HEK293 (cell line): ENCODE measurements around the gene TMEM130.

Experiments
- CTCF ChIA-PET: fragments of 350-600 bp; formaldehyde crosslinking; extraction: SDS; loops from one replicate; lab custom pipeline; 2021; ENCODE audit warnings: antibody characterized with exemption; lab: Yijun Ruan, JAX
- POLR2A ChIA-PET: fragments of 300-600 bp; formaldehyde crosslinking; extraction: SDS; loops from one replicate; lab custom pipeline; 2020; ENCODE audit warnings: antibody characterized with exemption, inconsistent platforms; lab: Yijun Ruan, JAX
- H3K27ac ChIP-seq: fragments of 200-500 bp; sonication (Bioruptor generic); 2 replicates; pipeline ENCODE4 v1.5.1; 2014; ENCODE audit warnings: low read depth, low read length, control low read depth, inconsistent platforms; ENCODE audit errors: extremely low read depth
- H3K36me3 ChIP-seq, 2 experiments: fragments of 200-500 bp in 1 of 2; sonication (Bioruptor generic) in 1 of 2; 1 replicate in 1 of 2; 2 replicates in 1 of 2; pipeline ENCODE4 v1.5.1; 2014 to 2017; ENCODE audit warnings: inconsistent platforms in 2 of 2, low read length in 2 of 2; ENCODE audit not compliant: control insufficient read depth in 2 of 2, insufficient read depth in 1 of 2
- H3K4me1 ChIP-seq: fragments of 200-500 bp; sonication (Bioruptor generic); 2 replicates; pipeline ENCODE4 v1.5.1; 2014; ENCODE audit warnings: mild to moderate bottlenecking, low read length, inconsistent platforms; ENCODE audit not compliant: control insufficient read depth, insufficient read depth
- H3K4me3 ChIP-seq: 2 replicates; pipeline ENCODE4 v1.5.1; 2011; ENCODE audit warnings: low read depth, mild to moderate bottlenecking, control low read depth, low read length, moderate library complexity
- H3K9me3 ChIP-seq: fragments of 200-500 bp; sonication (Bioruptor generic); 2 replicates; pipeline ENCODE4 v1.5.1; 2014; ENCODE audit warnings: low read depth, low read length, inconsistent platforms; ENCODE audit not compliant: control insufficient read depth, insufficient read depth
- ATF2 ChIP-seq: fragments of 450-650 bp; formaldehyde crosslinking; IDR thresholded peaks from 2 replicates; pipeline ENCODE4 v1.5.1; 2016; ENCODE audit warnings: missing biosample characterization, missing genetic modification characterization, low read depth
- GLIS1 ChIP-seq: fragments of 450-650 bp; formaldehyde crosslinking; IDR thresholded peaks from 2 replicates; pipeline ENCODE4 v1.5.1; 2016; ENCODE audit warnings: missing biosample characterization, missing genetic modification characterization
- KLF9 ChIP-seq: fragments of 450-650 bp; formaldehyde crosslinking; IDR thresholded peaks from 2 replicates; pipeline ENCODE4 v1.5.1; 2016; ENCODE audit warnings: missing biosample characterization, missing genetic modification characterization, low read depth
- SP2 ChIP-seq: fragments of 450-650 bp; formaldehyde crosslinking; IDR thresholded peaks from 2 replicates; pipeline ENCODE4 v1.5.1; 2016; ENCODE audit warnings: missing biosample characterization, missing genetic modification characterization
- ZIC2 ChIP-seq: fragments of 450-650 bp; formaldehyde crosslinking; IDR thresholded peaks from 2 replicates; pipeline ENCODE4 v1.5.1; 2016; ENCODE audit warnings: missing biosample characterization, missing genetic modification characterization
- ZNF132 ChIP-seq: fragments of 450-650 bp; formaldehyde crosslinking; IDR thresholded peaks from 2 replicates; pipeline ENCODE4 v1.5.1; 2017; ENCODE audit warnings: missing biosample characterization, missing genetic modification characterization, borderline replicate concordance
- ZNF174 ChIP-seq: fragments of 450-650 bp; formaldehyde crosslinking; IDR thresholded peaks from 2 replicates; pipeline ENCODE4 v1.5.0; 2017; ENCODE audit warnings: missing biosample characterization, mild to moderate bottlenecking, missing genetic modification characterization
- ZNF449 ChIP-seq: fragments of 450-650 bp; formaldehyde crosslinking; IDR thresholded peaks from 2 replicates; pipeline ENCODE4 v1.5.1; 2017; ENCODE audit warnings: missing biosample characterization, mild to moderate bottlenecking, missing genetic modification characterization, moderate library complexity
- ZNF548 ChIP-seq: fragments of 450-650 bp; formaldehyde crosslinking; IDR thresholded peaks from 2 replicates; pipeline ENCODE4 v1.5.1; 2016; ENCODE audit warnings: missing biosample characterization, missing genetic modification characterization
- ZNF596 ChIP-seq: fragments of 450-650 bp; IDR thresholded peaks from 2 replicates; pipeline ENCODE4 v1.5.0; 2018; ENCODE audit warnings: missing biosample characterization, mild to moderate bottlenecking, missing genetic modification characterization, moderate library complexity
- ZNF747 ChIP-seq: fragments of 450-650 bp; formaldehyde crosslinking; IDR thresholded peaks from 2 replicates; pipeline ENCODE4 v1.5.1; 2016; ENCODE audit warnings: missing biosample characterization, missing genetic modification characterization
- ZSCAN16 ChIP-seq: fragments of 450-650 bp; formaldehyde crosslinking; IDR thresholded peaks from 2 replicates; pipeline ENCODE4 v1.5.1; 2016; ENCODE audit warnings: missing biosample characterization, missing genetic modification characterization
- TF ChIP-seq, protein P1 (sequence below): fragments of 450-650 bp; formaldehyde crosslinking; IDR thresholded peaks from 2 replicates; pipeline ENCODE4 v1.5.1; 2017; ENCODE audit warnings: missing biosample characterization, missing genetic modification characterization

The TMEM130 gene

DNA sequence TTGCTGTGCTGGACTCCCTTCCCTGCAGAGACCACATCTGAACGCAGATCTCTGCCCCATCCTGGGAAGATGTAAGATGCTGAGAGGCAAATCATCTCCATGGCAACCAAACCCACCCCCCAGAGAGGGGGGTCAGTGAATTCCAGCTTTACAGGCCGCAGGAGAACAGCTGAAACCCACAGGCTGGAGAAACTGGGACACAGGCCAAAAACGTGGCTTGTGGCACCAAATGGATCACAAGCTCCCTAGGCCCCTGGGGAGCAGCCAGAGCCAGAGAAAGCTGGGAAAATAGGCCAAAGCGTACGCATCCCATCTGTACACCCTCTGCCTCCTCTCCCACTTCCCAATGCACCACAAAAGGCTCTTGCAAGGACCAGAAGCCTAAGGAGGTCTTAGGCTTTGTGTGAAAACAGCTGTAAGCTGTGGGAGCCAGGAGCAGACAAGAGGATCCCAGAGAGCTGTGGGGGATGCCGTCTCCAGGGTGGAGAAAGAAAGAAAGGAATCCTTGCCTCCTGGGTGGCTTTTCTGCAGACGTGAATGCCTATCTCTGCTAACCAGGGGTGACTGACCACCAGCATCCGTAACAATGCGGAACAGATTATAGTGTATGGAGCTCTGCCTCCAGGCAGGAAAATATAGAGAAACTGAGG, 59.5 kb downstream of the TMEM130 start:
- Histone ChIP-seq H3K9me3 (no peaks in the 10 kb centered on the region), H3K36me3 (no peaks in the 10 kb centered on the region), H3K4me3 (no peak overlapping the region), H3K27ac (no peak overlapping the region), H3K4me1 (no peaks in the 10 kb centered on the region)
- ChIA-PET CTCF (interaction anchor here (0.6 kb wide), 1 partner anchor 63 kb away, joined by 4 read pairs; no protein-coding TSS in a partner anchor), POLR2A (no interaction called here)
- TF ChIP-seq ZNF174 (tag by site-specific recombination), result no peak
- TF ChIP-seq KLF9 (tag by site-specific recombination), result no peak
- peak; percentile 68 for TF ChIP-seq GLIS1
- no peak for TF ChIP-seq ZNF596 (tag by site-specific recombination)
- no peak for TF ChIP-seq ATF2 (tag by site-specific recombination)
- TF ChIP-seq ZNF747 (tag by site-specific recombination), result no peak
- TF ChIP-seq, protein P1, sequence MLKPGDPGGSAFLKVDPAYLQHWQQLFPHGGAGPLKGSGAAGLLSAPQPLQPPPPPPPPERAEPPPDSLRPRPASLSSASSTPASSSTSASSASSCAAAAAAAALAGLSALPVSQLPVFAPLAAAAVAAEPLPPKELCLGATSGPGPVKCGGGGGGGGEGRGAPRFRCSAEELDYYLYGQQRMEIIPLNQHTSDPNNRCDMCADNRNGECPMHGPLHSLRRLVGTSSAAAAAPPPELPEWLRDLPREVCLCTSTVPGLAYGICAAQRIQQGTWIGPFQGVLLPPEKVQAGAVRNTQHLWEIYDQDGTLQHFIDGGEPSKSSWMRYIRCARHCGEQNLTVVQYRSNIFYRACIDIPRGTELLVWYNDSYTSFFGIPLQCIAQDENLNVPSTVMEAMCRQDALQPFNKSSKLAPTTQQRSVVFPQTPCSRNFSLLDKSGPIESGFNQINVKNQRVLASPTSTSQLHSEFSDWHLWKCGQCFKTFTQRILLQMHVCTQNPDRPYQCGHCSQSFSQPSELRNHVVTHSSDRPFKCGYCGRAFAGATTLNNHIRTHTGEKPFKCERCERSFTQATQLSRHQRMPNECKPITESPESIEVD (tag by site-specific recombination), result no peak
- no peak for TF ChIP-seq SP2 (tag by site-specific recombination)
- TF ChIP-seq ZIC2 (tag by site-specific recombination), result peak; percentile 77; the same call in 1 of the 2 replicates
- TF ChIP-seq ZSCAN16 (tag by site-specific recombination), result no peak
- no peak for TF ChIP-seq ZNF548 (tag by site-specific recombination)
- no peak for TF ChIP-seq ZNF132
- TF ChIP-seq, all 188 proteins: peak for 2

- CTCF ChIA-PET, result no interaction called here
- POLR2A ChIA-PET, result no interaction called here
- no peak overlapping the region for H3K4me3 ChIP-seq
- TF ChIP-seq ZNF449 (tag by site-specific recombination) (peak; percentile 93), GLIS1 (peak; percentile 74)
- TF ChIP-seq, protein P1 (tag by site-specific recombination), result no peak
- H3K27ac ChIP-seq, result no peak overlapping the region
- H3K36me3 ChIP-seq, result no peaks in the 10 kb centered on the region
- H3K4me1 ChIP-seq, result no peaks in the 10 kb centered on the region
- H3K9me3 ChIP-seq, result no peaks in the 10 kb centered on the region
These were observed 60.9 kb downstream of the TMEM130 start for GRCh38 chr7:98808751-98809460.
